ENCODE measurements around the gene BCL2.

GRCh38 chr18:63161761-63162195 lies 157.8 kb downstream of the BCL2 start:
- TF ChIP-seq ELF1 (IDR thresholded peaks at IDR 0.05) (no peak), JUND (IDR thresholded peaks at IDR 0.05) (peak; percentile 95), RFX5 (IDR thresholded peaks at IDR 0.05; ENCODE audit: low read length) (no peak), CTCF (IDR thresholded peaks at IDR 0.05) (no peak), SIN3A (IDR thresholded peaks at IDR 0.05; ENCODE audit: borderline replicate concordance, low read depth, low read length) (no peak; the same call in 1 of the 2 replicates), FOSL2 (IDR thresholded peaks at IDR 0.05; ENCODE audit: borderline replicate concordance, low read depth) (peak; percentile 97), NRF1 (IDR thresholded peaks at IDR 0.05; ENCODE audit: low read depth, low read length) (no peak), TEAD4 (IDR thresholded peaks at IDR 0.05; ENCODE audit: borderline replicate concordance, insufficient read depth) (no peak), RCOR1 (IDR thresholded peaks at IDR 0.05; ENCODE audit: low read length) (no peak), CHD2 (IDR thresholded peaks at IDR 0.05; ENCODE audit: low read length, partially characterized antibody) (no peak), EZH2phosphoT487 (IDR thresholded peaks at IDR 0.05; ENCODE audit: borderline replicate concordance, low read depth) (no peak), SMC3 (IDR thresholded peaks at IDR 0.05; ENCODE audit: low read depth, low read length) (no peak)

Data from SK-N-SH (cell line).